Upper lobe of left lung (tissue), 6 donors: Measurements from ENCODE around the gene PACS2. TPM values are rescaled to one million over a fixed set of nuclear protein-coding genes. Genes with fewer than 3 reads are reported as not detected.

Experiments used
- ATAC-seq, 2 donors: fragments of 200-7000 bp; cut with Tn5 transposase; one replicate each; pipeline ENCODE4 v1.9.1; 2022; ENCODE audit warnings: mild to moderate bottlenecking in 2 of 2, moderate library complexity in 2 of 2; ENCODE audit not compliant: low FRiP score in 2 of 2
- DNase-seq, 2 donors: peaks; one replicate each; pipeline ENCODE4 v3.0.0-alpha.2; 2019 to 2020
- H3K27ac ChIP-seq, 4 donors: fragments of 200-600 bp; sonication (generic); one replicate each; pipeline ENCODE4 v1.5.1; 2016 to 2019
- H3K27me3 ChIP-seq, 4 donors: fragments of 200-600 bp; sonication (generic); one replicate each; pipeline ENCODE4 v1.5.1; 2017 to 2019
- H3K36me3 ChIP-seq, 4 donors: fragments of 200-600 bp; sonication (generic); one replicate each; pipeline ENCODE4 v1.5.1; 2016 to 2019
- H3K4me1 ChIP-seq, 4 donors: fragments of 200-600 bp; sonication (generic); one replicate each; pipeline ENCODE4 v1.5.1; 2018 to 2019
- H3K4me3 ChIP-seq, 4 donors: fragments of 200-600 bp; sonication (generic); one replicate each; pipeline ENCODE4 v1.5.1; 2017 to 2019; ENCODE audit warnings: mild to moderate bottlenecking in 2 of 4, moderate library complexity in 1 of 4
- H3K9me3 ChIP-seq, 4 donors: fragments of 200-600 bp; sonication (generic); one replicate each; pipeline ENCODE4 v1.5.1; 2018 to 2019
- EP300 ChIP-seq, 4 donors: sonication (generic); formaldehyde crosslinking; IDR thresholded peaks; one replicate each; pipeline ENCODE4 v1.5.1; 2017; ENCODE audit warnings: antibody characterized with exemption in 4 of 4, control low read depth in 2 of 4
- POLR2A ChIP-seq, 4 donors: fragments of 450-650 bp; IDR thresholded peaks; one replicate each; pipeline ENCODE4 v1.5.1; 2016 to 2017; ENCODE audit warnings: antibody characterized with exemption in 4 of 4, mild to moderate bottlenecking in 2 of 4
- POLR2AphosphoS5 ChIP-seq, 2 donors: sonication (generic); formaldehyde crosslinking; IDR thresholded peaks; one replicate each; pipeline ENCODE4 v1.5.1; 2017; ENCODE audit warnings: antibody characterized with exemption in 2 of 2
- WGBS, 2 donors: methylation state at CpG; one replicate each; pipeline ENCODE4 v1.1.5; 2017 to 2018; 5-methylcytosine and 5-hydroxymethylcytosine counted together
- total RNA-seq, 6 donors: library from RNA; depleted of rRNA in 4 of 6; stranded (reverse); fragments of >200 nt in 4 of 6; gene quantifications; one replicate each; pipeline versions ENCODE4 v1.1.0 to v1.2.1, GENCODE V29; 2016 to 2021
- TF ChIP-seq, protein P1 (sequence below), 6 experiments: fragments of 450-650 bp in 4 of 6; fragments of 200-600 bp in 2 of 6; sonication (generic) in 2 of 6; IDR thresholded peaks; one replicate each; pipeline ENCODE4 v1.5.1; 2016 to 2019; ENCODE audit warnings: antibody characterized with exemption in 6 of 6
- donor health status: DM: no; HTN: no; CAD: no; lungs with moderate emphysema.
- donor health status: DM: no; HTN: yes; CAD: no; lungs with severe emphysema.

PACS2 gene
- total RNA-seq, 6 donors from 2014 or later, result 53.4 to 204 (median 86.5) TPM

DNA sequence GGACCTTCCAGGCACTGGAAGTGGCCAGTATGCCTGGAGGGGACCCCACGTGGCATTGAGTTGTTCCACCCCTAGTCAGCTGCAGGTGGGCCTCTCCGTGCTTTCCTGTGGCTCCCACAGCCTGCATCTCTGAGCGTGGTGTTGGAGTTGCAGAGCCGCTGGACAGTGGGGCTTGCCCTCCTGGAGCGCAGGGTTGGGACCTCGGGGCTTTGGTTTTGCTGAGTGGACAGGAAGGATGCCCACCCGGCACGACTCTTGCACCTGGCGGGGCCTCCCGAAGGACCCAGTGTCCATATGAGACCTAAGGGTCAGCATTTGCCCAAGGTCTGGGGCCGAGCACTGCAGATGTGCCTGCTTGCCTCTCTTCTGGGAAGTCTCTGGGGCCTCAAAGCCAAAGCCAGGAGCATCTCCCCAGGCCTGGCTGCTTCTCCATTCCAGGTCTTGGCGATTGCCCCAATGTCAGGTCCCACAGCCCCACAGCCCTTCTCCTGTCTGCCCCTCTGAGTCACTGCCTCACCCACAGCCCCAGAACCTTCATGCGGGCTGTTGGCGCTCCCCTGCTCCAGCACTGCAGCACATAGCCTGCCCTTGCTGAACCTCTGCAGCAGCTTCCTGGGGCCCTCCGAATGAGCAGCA lies 1.5 kb downstream of the PACS2 start:
- no peak for ATAC-seq
- Histone ChIP-seq H3K27ac (peak overlapping the region in 3 of 4 donors; percentile 58 to 88 (median 59)), H3K36me3 (no peaks in the 10 kb centered on the region), H3K4me1 (peaks cover 23 to 47% (median 37%) of the 10 kb centered on the region in 4 donors), H3K27me3 (no peaks in the 10 kb centered on the region), H3K4me3 (peak overlapping the region in 3 of 4 donors; percentile 90 to 99 (median 90)), H3K9me3 (no peaks in the 10 kb centered on the region)
- 61 to 69% methylated on average over 8 to 15 of the region's 15 CpGs for WGBS, 2 donors
- TF ChIP-seq POLR2A (IDR thresholded peaks at IDR 0.05) (no peak), POLR2AphosphoS5 (IDR thresholded peaks at IDR 0.05) (no peak), EP300 (IDR thresholded peaks at IDR 0.05) (no peak)
- TF ChIP-seq, protein P1, sequence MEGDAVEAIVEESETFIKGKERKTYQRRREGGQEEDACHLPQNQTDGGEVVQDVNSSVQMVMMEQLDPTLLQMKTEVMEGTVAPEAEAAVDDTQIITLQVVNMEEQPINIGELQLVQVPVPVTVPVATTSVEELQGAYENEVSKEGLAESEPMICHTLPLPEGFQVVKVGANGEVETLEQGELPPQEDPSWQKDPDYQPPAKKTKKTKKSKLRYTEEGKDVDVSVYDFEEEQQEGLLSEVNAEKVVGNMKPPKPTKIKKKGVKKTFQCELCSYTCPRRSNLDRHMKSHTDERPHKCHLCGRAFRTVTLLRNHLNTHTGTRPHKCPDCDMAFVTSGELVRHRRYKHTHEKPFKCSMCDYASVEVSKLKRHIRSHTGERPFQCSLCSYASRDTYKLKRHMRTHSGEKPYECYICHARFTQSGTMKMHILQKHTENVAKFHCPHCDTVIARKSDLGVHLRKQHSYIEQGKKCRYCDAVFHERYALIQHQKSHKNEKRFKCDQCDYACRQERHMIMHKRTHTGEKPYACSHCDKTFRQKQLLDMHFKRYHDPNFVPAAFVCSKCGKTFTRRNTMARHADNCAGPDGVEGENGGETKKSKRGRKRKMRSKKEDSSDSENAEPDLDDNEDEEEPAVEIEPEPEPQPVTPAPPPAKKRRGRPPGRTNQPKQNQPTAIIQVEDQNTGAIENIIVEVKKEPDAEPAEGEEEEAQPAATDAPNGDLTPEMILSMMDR (IDR thresholded peaks at IDR 0.05), result no peak
- DNase-seq, result no peak

DNA sequence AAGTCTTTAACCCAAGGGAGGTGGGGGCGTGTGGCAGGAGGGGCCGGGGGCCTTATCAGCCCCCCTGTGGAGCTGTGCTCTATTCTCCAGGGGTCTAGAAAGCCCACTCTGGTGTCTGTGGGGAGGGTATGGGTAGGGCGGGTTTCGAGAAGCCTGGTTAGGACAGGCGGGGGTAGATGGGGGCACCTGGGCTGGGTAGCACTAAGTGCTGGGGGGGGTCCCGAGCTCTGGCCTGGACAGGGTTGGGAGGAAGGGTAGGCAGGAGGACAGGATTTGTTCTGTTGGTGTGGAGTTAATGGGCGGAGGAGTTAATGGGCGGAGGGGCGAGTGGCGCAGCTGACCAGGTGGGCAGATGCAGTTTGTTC lies 2.0 kb downstream of the PACS2 start:
- H3K9me3 ChIP-seq, result no peaks in the 10 kb centered on the region
- peak overlapping the region in 1 of 4 donors; percentile 90 for H3K4me3 ChIP-seq
- 91% methylated on average over 9 to 10 of the region's 10 CpGs for WGBS, 2 donors
- no peaks in the 10 kb centered on the region for H3K27me3 ChIP-seq
- ATAC-seq, result no peak
- peaks cover 23 to 47% (median 37%) of the 10 kb centered on the region in 4 donors for H3K4me1 ChIP-seq
- TF ChIP-seq POLR2A (IDR thresholded peaks at IDR 0.05), result no peak
- TF ChIP-seq EP300 (IDR thresholded peaks at IDR 0.05), result no peak
- no peak for TF ChIP-seq POLR2AphosphoS5 (IDR thresholded peaks at IDR 0.05)
- TF ChIP-seq, protein P1 (IDR thresholded peaks at IDR 0.05), result no peak
- H3K27ac ChIP-seq, result peak overlapping the region in 1 of 4 donors; percentile 88
- no peak for DNase-seq
- H3K36me3 ChIP-seq, result no peaks in the 10 kb centered on the region

DNA sequence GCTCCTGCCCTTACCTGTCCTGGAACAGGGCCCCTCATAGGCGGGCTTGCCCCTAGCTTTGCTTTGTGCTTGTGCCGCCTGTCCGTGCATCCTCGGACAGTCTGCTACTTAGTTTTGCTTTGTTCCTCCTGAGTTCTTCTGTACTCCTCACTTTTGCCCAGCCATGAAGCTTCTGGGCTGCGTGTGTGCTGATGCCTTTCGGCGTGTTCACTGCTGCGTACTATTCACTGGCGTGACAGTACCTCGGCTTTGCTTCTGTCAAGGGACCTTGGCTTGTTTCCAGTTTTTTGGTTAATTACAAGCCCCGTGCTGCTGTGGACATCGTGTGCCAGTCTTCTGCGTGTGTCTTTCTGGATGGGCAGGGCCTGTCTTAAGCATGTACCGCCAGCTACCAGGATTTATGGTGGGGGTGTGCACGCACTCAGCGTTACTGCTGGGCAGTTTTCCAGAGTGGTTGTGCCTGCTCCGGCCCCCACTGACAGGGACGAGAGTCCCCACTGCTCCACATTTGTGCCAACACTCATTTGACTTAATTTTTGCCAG lies 2.5 kb downstream of the PACS2 start:
- H3K27ac ChIP-seq, result peak overlapping the region in 2 of 4 donors; percentile 41 to 88
- WGBS, 2 donors, result 60% methylated on average over 17 to 18 of the region's 18 CpGs
- TF ChIP-seq, protein P1 (IDR thresholded peaks at IDR 0.05), result no peak
- TF ChIP-seq EP300 (IDR thresholded peaks at IDR 0.05) (no peak), POLR2AphosphoS5 (IDR thresholded peaks at IDR 0.05) (no peak), POLR2A (IDR thresholded peaks at IDR 0.05) (no peak)
- ATAC-seq (no peak), DNase-seq (no peak)
- H3K27me3 ChIP-seq, result no peaks in the 10 kb centered on the region
- peaks cover 23 to 47% (median 37%) of the 10 kb centered on the region in 4 donors for H3K4me1 ChIP-seq
- no peaks in the 10 kb centered on the region for H3K36me3 ChIP-seq
- H3K4me3 ChIP-seq, result no peak overlapping the region
- H3K9me3 ChIP-seq, result no peaks in the 10 kb centered on the region

DNA sequence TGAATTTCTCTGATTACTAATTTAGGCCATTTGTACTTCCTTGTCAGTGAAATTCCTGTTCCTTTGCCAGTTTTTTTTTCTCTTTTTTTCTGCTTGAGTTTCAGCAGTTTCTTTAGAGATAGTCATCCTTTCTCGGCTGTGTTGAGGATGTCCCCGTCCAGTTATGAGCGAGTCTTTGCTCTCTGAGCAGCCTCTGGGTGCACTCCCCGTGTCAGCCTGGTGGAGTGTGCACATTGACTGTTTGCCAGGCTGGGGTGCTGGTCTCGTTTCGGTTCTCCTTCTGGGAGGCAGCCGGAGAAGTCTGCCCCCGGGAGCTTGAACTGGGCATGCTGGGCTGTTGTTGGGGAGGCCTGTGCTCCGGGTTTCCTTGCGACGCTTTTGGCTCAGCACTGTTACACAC lies 3.0 kb downstream of the PACS2 start:
- Histone ChIP-seq H3K9me3 (no peaks in the 10 kb centered on the region), H3K4me1 (peaks cover 23 to 47% (median 38%) of the 10 kb centered on the region in 4 donors), H3K4me3 (no peak overlapping the region), H3K27me3 (no peaks in the 10 kb centered on the region), H3K36me3 (no peaks in the 10 kb centered on the region), H3K27ac (peak overlapping the region in 2 of 4 donors; percentile 1 to 41)
- DNase-seq (no peak), ATAC-seq (peak in 1 of 2 donors; percentile 60)
- WGBS, 2 donors, result 42 to 54% methylated on average over 11 of the region's 11 CpGs
- no peak for TF ChIP-seq EP300 (IDR thresholded peaks at IDR 0.05)
- TF ChIP-seq, protein P1 (IDR thresholded peaks at IDR 0.05), result peak in 3 of 6 experiments; percentile 18 to 42 (median 20)
